ENCODE data around the gene AMFR. TPM values are rescaled to one million over a fixed set of nuclear protein-coding genes. Genes with fewer than 3 reads are reported as not detected.

The AMFR gene
- polyA plus RNA-seq, 3 donors = 28.3 to 68.1 (median 48.9) TPM

GRCh38 chr16:56317998-56318826 lies 107.1 kb downstream of the AMFR start:
- no peak overlapping the region for H3K27ac Mint-ChIP-seq
- H3K4me3 Mint-ChIP-seq = peak overlapping the region; percentile 61 to 78

GRCh38 chr16:56316545-56316944 lies 108.8 kb downstream of the AMFR start:
- peaks cover 5 to 6% of the 10 kb centered on the region in 2 donors for H3K4me1 ChIP-seq (ENCODE audit: control insufficient read depth in 1 of 2, insufficient read depth in 2 of 2, low read length in 2 of 2)
- no peak overlapping the region for H3K9ac ChIP-seq (ENCODE audit: insufficient read depth, low read length, poor library complexity, severe bottlenecking)
- no peak overlapping the region for H3K4me2 ChIP-seq (replicated peaks; ENCODE audit: extremely low read depth, low read length, poor library complexity, severe bottlenecking)
- H3K9me3 ChIP-seq (replicated peaks in 1 of 2; ENCODE audit: control insufficient read depth in 1 of 2, insufficient read depth in 1 of 2, low read length in 2 of 2) = no peaks in the 10 kb centered on the region
- H2AFZ ChIP-seq (ENCODE audit: insufficient read depth, low read depth, low read length, poor library complexity, severe bottlenecking) = no peak overlapping the region
- WGBS (ENCODE audit: insufficient coverage) = 93% methylated on average over 7 of the region's 7 CpGs
- Mint-ChIP-seq H3K4me3 (no peak overlapping the region), H3K4me1 (peaks cover 13% of the 10 kb centered on the region), H3K36me3 (no peaks in the 10 kb centered on the region), H3K27me3 (ENCODE audit: low read depth in 3 of 3) (peaks cover 6 to 16% (median 16%) of the 10 kb centered on the region in 3 donors), H3K27ac (peak overlapping the region in 1 of 7 donors; percentile 10), H3K9me3 (peaks cover 0 to 2% (median 0%) of the 10 kb centered on the region in 7 donors)
- H3K27ac ChIP-seq (ENCODE audit: low read depth in 1 of 2, low read length in 2 of 2) = no peak overlapping the region
- no peaks in the 10 kb centered on the region for H4K20me1 ChIP-seq (ENCODE audit: insufficient read depth, low read length)
- H3K27me3 ChIP-seq (ENCODE audit: control insufficient read depth in 2 of 2, insufficient read depth in 2 of 2, low read length in 2 of 2) = peaks cover 0 to 6% of the 10 kb centered on the region in 2 donors
- H3K4me3 ChIP-seq (replicated peaks in 1 of 3; ENCODE audit: low read depth in 2 of 3, low read length in 3 of 3) = no peak overlapping the region
- no peaks in the 10 kb centered on the region for H3K79me2 ChIP-seq (ENCODE audit: insufficient read depth, low read length)
- intact Hi-C loops (cut with micrococcal nuclease) = no loop called here
- TF ChIP-seq, protein P1, sequence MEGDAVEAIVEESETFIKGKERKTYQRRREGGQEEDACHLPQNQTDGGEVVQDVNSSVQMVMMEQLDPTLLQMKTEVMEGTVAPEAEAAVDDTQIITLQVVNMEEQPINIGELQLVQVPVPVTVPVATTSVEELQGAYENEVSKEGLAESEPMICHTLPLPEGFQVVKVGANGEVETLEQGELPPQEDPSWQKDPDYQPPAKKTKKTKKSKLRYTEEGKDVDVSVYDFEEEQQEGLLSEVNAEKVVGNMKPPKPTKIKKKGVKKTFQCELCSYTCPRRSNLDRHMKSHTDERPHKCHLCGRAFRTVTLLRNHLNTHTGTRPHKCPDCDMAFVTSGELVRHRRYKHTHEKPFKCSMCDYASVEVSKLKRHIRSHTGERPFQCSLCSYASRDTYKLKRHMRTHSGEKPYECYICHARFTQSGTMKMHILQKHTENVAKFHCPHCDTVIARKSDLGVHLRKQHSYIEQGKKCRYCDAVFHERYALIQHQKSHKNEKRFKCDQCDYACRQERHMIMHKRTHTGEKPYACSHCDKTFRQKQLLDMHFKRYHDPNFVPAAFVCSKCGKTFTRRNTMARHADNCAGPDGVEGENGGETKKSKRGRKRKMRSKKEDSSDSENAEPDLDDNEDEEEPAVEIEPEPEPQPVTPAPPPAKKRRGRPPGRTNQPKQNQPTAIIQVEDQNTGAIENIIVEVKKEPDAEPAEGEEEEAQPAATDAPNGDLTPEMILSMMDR (IDR thresholded peaks at IDR 0.05) = no peak
- no peak for DNase-seq
- H3K36me3 ChIP-seq (replicated peaks in 1 of 2; ENCODE audit: control insufficient read depth in 1 of 2, insufficient read depth in 2 of 2, low read length in 2 of 2) = no peaks in the 10 kb centered on the region

More at GRCh38 chr16:56317998-56318826, 107.1 kb downstream of the AMFR start:
- H3K36me3 Mint-ChIP-seq = no peaks in the 10 kb centered on the region
- Histone ChIP-seq H3K4me1 (ENCODE audit: control insufficient read depth in 1 of 2, insufficient read depth in 2 of 2, low read length in 2 of 2) (peaks cover 5 to 6% of the 10 kb centered on the region in 2 donors), H4K20me1 (ENCODE audit: insufficient read depth, low read length) (no peaks in the 10 kb centered on the region), H3K79me2 (ENCODE audit: insufficient read depth, low read length) (no peaks in the 10 kb centered on the region), H3K4me3 (replicated peaks in 1 of 3; ENCODE audit: low read depth in 2 of 3, low read length in 3 of 3) (peak overlapping the region in 1 of 3 experiments; percentile 47), H3K36me3 (replicated peaks in 1 of 2; ENCODE audit: control insufficient read depth in 1 of 2, insufficient read depth in 2 of 2, low read length in 2 of 2) (no peaks in the 10 kb centered on the region), H3K27ac (ENCODE audit: low read depth in 1 of 2, low read length in 2 of 2) (no peak overlapping the region), H3K9ac (ENCODE audit: insufficient read depth, low read length, poor library complexity, severe bottlenecking) (peak overlapping the region; percentile 42), H3K4me2 (replicated peaks; ENCODE audit: extremely low read depth, low read length, poor library complexity, severe bottlenecking) (peak overlapping the region; percentile 59), H2AFZ (ENCODE audit: insufficient read depth, low read depth, low read length, poor library complexity, severe bottlenecking) (peak overlapping the region; percentile 74), H3K27me3 (ENCODE audit: control insufficient read depth in 2 of 2, insufficient read depth in 2 of 2, low read length in 2 of 2) (peaks cover 0 to 6% of the 10 kb centered on the region in 2 donors), H3K9me3 (replicated peaks in 1 of 2; ENCODE audit: control insufficient read depth in 1 of 2, insufficient read depth in 1 of 2, low read length in 2 of 2) (no peaks in the 10 kb centered on the region)
- WGBS (ENCODE audit: insufficient coverage) = 15% methylated on average over 22 of the region's 28 CpGs
- TF ChIP-seq, protein P1 (IDR thresholded peaks at IDR 0.05) = peak; percentile 90
- H3K4me1 Mint-ChIP-seq = peaks cover 8% of the 10 kb centered on the region
- peaks cover 6 to 16% (median 16%) of the 10 kb centered on the region in 3 donors for H3K27me3 Mint-ChIP-seq (ENCODE audit: low read depth in 3 of 3)
- intact Hi-C loops (cut with micrococcal nuclease) = loop anchor here (1.0 to 2.0 kb wide), 2 partner anchors 373 to 374 kb away; no protein-coding TSS in a partner anchor
- peaks cover 0 to 2% (median 0%) of the 10 kb centered on the region in 7 donors for H3K9me3 Mint-ChIP-seq
- peak; percentile 58 to 65 (median 60) for DNase-seq
